Ishikawa (cell line): ENCODE measurements around the gene SLC25A12.

ENCODE experiments used
- CEBPB ChIP-seq: IDR thresholded peaks from 2 replicates; pipeline ENCODE4 v1.6.1; 2012
- CREB1 ChIP-seq: IDR thresholded peaks from 2 replicates; pipeline ENCODE4 v1.6.1; 2012; ENCODE audit warnings: low read depth
- EGR1 ChIP-seq: IDR thresholded peaks from 2 replicates; pipeline ENCODE4 v1.6.1; 2012
- EP300 ChIP-seq: IDR thresholded peaks from 2 replicates; pipeline ENCODE4 v1.6.1; 2012; ENCODE audit warnings: borderline replicate concordance
- FOXM1 ChIP-seq: IDR thresholded peaks from 2 replicates; pipeline ENCODE4 v1.6.1; 2012; ENCODE audit warnings: low read depth, borderline replicate concordance
- NFIC ChIP-seq: IDR thresholded peaks from 2 replicates; pipeline ENCODE4 v1.6.1; 2012
- RAD21 ChIP-seq: IDR thresholded peaks from 2 replicates; pipeline ENCODE4 v1.6.1; 2012; ENCODE audit warnings: low read depth
- TAF1 ChIP-seq: IDR thresholded peaks from 2 replicates; pipeline ENCODE4 v1.6.1; 2012; ENCODE audit warnings: low read depth, mild to moderate bottlenecking
- TCF12 ChIP-seq: IDR thresholded peaks from 2 replicates; pipeline ENCODE4 v1.6.1; 2012; ENCODE audit warnings: low read depth
- TEAD4 ChIP-seq: IDR thresholded peaks from 2 replicates; pipeline ENCODE4 v1.6.1; 2012
- YY1 ChIP-seq: IDR thresholded peaks from 2 replicates; pipeline ENCODE4 v1.6.1; 2012; ENCODE audit warnings: low read depth
- ZBTB7A ChIP-seq: IDR thresholded peaks from 2 replicates; pipeline ENCODE4 v1.6.1; 2012; ENCODE audit warnings: low read depth
- TF ChIP-seq, protein P1 (sequence below): IDR thresholded peaks from 2 replicates; pipeline ENCODE4 v1.6.1; 2012
- TF ChIP-seq, protein P2 (sequence below): IDR thresholded peaks from 2 replicates; pipeline ENCODE4 v1.6.1; 2012; ENCODE audit warnings: low read depth, mild to moderate bottlenecking
- TF ChIP-seq, protein P3 (sequence below): IDR thresholded peaks from 2 replicates; pipeline ENCODE4 v1.6.1; 2012

Gene SLC25A12

DNA sequence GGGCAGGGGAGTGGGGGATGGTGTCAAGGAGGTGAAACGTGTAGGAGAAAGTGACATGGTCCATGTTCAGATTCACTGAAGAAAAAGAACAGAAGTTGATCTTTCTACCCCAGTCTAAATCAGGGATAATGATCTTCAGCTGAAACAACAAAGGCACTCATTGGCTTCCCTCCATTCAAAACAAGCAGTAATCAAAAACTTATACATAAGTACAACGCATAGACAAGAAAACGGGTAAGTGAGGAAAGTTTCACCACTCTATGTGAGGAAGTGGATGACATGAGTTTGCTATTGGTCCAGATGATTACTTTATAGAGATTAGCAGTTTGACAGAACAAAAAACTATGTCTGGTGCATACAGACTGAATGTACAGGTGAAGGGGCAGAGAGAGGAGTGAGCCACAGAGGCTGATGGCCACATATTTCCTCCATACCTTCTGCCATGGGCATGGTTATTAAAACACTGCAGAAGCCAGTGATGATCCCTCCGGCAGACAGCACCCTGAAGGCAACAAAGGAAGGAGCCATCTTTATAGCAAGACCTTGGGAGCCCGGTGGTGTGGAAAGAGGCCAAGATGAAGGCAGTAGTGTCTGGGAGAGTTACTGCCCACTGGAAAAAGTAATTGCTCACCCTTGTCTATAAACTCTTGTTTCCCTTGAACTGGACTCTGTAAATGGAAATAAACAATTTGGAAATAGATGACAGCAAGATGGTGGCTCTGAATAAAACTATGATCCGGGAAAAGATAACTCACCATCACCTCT is 57.7 kb downstream of the SLC25A12 start:
- TF ChIP-seq, protein P1, sequence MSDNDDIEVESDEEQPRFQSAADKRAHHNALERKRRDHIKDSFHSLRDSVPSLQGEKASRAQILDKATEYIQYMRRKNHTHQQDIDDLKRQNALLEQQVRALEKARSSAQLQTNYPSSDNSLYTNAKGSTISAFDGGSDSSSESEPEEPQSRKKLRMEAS, result no peak
- TF ChIP-seq TEAD4, result no peak
- TF ChIP-seq TAF1, result no peak
- TF ChIP-seq, protein P2, sequence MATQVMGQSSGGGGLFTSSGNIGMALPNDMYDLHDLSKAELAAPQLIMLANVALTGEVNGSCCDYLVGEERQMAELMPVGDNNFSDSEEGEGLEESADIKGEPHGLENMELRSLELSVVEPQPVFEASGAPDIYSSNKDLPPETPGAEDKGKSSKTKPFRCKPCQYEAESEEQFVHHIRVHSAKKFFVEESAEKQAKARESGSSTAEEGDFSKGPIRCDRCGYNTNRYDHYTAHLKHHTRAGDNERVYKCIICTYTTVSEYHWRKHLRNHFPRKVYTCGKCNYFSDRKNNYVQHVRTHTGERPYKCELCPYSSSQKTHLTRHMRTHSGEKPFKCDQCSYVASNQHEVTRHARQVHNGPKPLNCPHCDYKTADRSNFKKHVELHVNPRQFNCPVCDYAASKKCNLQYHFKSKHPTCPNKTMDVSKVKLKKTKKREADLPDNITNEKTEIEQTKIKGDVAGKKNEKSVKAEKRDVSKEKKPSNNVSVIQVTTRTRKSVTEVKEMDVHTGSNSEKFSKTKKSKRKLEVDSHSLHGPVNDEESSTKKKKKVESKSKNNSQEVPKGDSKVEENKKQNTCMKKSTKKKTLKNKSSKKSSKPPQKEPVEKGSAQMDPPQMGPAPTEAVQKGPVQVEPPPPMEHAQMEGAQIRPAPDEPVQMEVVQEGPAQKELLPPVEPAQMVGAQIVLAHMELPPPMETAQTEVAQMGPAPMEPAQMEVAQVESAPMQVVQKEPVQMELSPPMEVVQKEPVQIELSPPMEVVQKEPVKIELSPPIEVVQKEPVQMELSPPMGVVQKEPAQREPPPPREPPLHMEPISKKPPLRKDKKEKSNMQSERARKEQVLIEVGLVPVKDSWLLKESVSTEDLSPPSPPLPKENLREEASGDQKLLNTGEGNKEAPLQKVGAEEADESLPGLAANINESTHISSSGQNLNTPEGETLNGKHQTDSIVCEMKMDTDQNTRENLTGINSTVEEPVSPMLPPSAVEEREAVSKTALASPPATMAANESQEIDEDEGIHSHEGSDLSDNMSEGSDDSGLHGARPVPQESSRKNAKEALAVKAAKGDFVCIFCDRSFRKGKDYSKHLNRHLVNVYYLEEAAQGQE, result no peak
- no peak for TF ChIP-seq NFIC
- TF ChIP-seq EGR1, result no peak

DNA sequence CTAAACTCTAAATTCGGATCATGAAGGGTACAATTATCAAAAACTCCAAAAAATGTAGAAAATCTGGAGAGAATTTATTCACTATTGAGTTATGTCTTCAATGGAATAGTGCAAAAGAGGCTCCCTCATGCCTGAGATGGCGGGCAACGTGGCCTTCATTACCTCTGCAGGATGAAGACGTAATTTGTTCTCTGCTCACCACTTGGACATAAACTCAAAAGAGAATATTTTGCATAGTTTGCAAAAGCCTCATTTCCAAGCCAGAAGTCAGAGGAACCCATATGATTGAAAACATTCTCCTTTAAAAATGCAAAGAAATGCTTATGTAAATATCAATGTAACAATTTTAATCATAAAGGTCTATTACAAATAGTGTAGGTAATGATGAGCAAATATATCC is 58.7 kb downstream of the SLC25A12 start:
- TF ChIP-seq CREB1 (no peak), TAF1 (no peak)

DNA sequence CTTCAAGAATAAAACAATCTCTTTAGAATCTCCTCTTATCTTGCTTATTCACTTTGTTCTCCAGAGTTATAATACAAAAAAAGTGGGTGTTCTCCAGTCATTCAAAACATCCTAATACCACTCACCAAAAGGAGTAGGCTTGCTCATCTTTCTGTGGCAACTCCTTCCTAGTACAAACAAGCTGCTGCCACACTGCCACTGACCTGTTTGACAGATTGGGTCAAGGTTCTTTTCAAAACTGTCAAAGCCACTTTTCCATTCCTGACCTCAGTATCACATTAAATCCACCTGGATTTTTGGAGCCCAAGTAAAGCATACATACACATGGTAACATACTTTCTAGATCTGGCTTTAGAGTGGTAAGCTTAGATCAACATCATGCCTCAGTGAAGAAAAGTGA is 59.8 kb downstream of the SLC25A12 start:
- TF ChIP-seq FOXM1 (no peak), TCF12 (no peak), TAF1 (no peak), ZBTB7A (no peak), CREB1 (no peak), YY1 (no peak), NFIC (no peak), RAD21 (no peak), EGR1 (no peak), TEAD4 (no peak), EP300 (no peak), CEBPB (no peak)
- TF ChIP-seq, protein P3, sequence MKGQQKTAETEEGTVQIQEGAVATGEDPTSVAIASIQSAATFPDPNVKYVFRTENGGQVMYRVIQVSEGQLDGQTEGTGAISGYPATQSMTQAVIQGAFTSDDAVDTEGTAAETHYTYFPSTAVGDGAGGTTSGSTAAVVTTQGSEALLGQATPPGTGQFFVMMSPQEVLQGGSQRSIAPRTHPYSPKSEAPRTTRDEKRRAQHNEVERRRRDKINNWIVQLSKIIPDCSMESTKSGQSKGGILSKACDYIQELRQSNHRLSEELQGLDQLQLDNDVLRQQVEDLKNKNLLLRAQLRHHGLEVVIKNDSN, result no peak
- TF ChIP-seq, protein P1, result no peak
- TF ChIP-seq, protein P2, result no peak

DNA sequence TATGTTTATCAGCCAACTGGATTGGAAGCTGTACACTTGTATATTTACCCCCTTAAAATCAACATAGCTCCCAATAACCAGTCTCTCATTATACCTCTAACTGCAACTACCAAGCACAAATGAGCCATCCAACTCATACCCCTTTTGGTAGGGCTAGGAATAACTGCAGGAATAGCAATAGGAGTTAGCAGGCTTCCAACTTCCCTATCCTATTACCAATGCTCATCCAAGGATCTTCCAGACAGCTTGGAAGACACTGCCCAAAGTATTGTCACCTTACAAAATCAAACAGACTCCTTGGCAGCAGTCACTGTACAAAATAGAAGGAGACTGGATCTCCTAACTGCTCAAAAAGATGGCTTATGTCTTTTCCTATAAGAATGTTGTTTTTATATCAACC is 61.6 kb downstream of the SLC25A12 start:
- TF ChIP-seq RAD21 (no peak), FOXM1 (no peak), EGR1 (no peak), CREB1 (no peak), YY1 (no peak), ZBTB7A (no peak), CEBPB (no peak), NFIC (no peak), TEAD4 (no peak), TCF12 (no peak), TAF1 (no peak), EP300 (no peak)
- TF ChIP-seq, protein P2, result no peak
- TF ChIP-seq, protein P3, result no peak
- TF ChIP-seq, protein P1, result no peak
